Adipocyte (in vitro differentiated cells): ENCODE data around the gene CD164L2.
A peak's percentile ranks its signal among the peaks of the same experiment; 100 is the strongest.

ENCODE experiments used
- DNase-seq: peaks from one replicate; pipeline ENCODE4 v3.0.0-alpha.2; 2015; ENCODE audit warnings: low read depth
- H3K27me3 ChIP-seq: replicated peaks from 2 replicates; pipeline ENCODE4 v1.7.0; 2013; ENCODE audit warnings: mild to moderate bottlenecking, low read length, moderate library complexity; ENCODE audit not compliant: control insufficient read depth, insufficient read depth
- H3K36me3 ChIP-seq: 2 replicates; pipeline ENCODE4 v1.7.0; 2013; ENCODE audit warnings: low read length, mild to moderate bottlenecking, moderate library complexity; ENCODE audit not compliant: control insufficient read depth, insufficient read depth, severe bottlenecking
- H3K4me1 ChIP-seq: 2 replicates; pipeline ENCODE4 v1.7.0; 2013; ENCODE audit warnings: mild to moderate bottlenecking, low read length, moderate library complexity; ENCODE audit not compliant: control insufficient read depth, insufficient read depth
- H3K4me3 ChIP-seq: 2 replicates; pipeline ENCODE4 v1.7.0; 2013; ENCODE audit warnings: mild to moderate bottlenecking, low read length, moderate library complexity
- H3K9ac ChIP-seq: 2 replicates; pipeline ENCODE4 v1.7.0; 2013; ENCODE audit warnings: mild to moderate bottlenecking, low read length, moderate library complexity
- H3K9me3 ChIP-seq: 2 replicates; pipeline ENCODE4 v1.7.0; 2013; ENCODE audit warnings: mild to moderate bottlenecking, low read length, moderate library complexity; ENCODE audit not compliant: control insufficient read depth

Gene CD164L2

GRCh38 chr1:27358928-27359313, 24.2 kb downstream of the CD164L2 start:
- Histone ChIP-seq H3K27me3 (no peaks in the 10 kb centered on the region), H3K4me3 (no peak overlapping the region), H3K4me1 (no peaks in the 10 kb centered on the region), H3K9me3 (no peaks in the 10 kb centered on the region), H3K36me3 (peaks cover 80% of the 10 kb centered on the region), H3K9ac (no peak overlapping the region)
- DNase-seq = no peak

DNA sequence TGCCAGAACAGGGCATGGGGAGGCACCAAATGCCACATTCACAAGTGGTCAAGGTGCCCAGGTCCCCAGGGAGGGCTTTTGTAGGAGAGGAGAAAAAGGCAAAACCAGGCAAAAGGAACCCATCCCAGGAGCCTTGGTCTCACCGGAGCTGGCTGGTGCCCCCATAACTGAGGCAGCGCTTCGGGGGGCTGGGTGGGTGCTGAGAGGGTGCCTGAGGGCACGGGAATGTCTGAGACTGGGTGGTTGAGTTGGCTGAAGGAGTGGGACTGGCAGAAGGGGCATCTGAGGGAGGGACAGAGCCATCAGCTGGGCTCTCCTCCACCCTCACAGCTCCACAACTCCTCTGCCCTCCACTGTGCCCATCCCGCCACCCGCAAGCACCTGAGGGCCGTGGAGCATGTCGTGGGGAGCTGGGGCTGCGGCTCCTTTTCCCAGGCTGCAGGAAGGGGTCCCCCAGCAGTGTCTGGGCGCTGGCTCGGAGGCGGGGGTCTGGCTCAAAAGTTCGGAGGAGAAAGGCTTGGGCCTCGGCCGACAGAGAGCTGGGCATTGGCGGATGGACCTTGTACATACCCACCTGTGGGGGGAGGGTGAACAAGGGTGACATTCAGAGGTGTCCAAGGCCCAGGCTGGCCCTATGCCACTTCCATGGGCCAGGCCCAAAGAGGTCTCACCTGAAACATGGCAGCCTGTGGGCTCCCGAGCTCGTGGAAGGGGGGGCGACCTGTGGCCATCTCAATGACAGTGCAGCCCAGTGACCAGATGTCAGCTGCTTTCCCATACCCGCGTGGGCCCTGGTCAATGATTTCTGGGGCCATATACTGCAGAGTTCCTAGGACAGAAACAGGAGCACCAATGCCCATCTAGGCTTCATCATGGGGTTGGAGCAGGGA, 24.9 kb downstream of the CD164L2 start:
- Histone ChIP-seq H3K4me3 (no peak overlapping the region), H3K27me3 (no peaks in the 10 kb centered on the region), H3K36me3 (peaks cover 80% of the 10 kb centered on the region), H3K9ac (no peak overlapping the region), H3K9me3 (no peaks in the 10 kb centered on the region), H3K4me1 (no peaks in the 10 kb centered on the region)
- DNase-seq = no peak

GRCh38 chr1:27357281-27358037, 25.7 kb downstream of the CD164L2 start:
- no peak overlapping the region for H3K9ac ChIP-seq
- H3K27me3 ChIP-seq = no peaks in the 10 kb centered on the region
- peak; percentile 61 for DNase-seq
- no peaks in the 10 kb centered on the region for H3K4me1 ChIP-seq
- no peaks in the 10 kb centered on the region for H3K9me3 ChIP-seq
- H3K4me3 ChIP-seq = no peak overlapping the region
- H3K36me3 ChIP-seq = peaks cover 76% of the 10 kb centered on the region

DNA sequence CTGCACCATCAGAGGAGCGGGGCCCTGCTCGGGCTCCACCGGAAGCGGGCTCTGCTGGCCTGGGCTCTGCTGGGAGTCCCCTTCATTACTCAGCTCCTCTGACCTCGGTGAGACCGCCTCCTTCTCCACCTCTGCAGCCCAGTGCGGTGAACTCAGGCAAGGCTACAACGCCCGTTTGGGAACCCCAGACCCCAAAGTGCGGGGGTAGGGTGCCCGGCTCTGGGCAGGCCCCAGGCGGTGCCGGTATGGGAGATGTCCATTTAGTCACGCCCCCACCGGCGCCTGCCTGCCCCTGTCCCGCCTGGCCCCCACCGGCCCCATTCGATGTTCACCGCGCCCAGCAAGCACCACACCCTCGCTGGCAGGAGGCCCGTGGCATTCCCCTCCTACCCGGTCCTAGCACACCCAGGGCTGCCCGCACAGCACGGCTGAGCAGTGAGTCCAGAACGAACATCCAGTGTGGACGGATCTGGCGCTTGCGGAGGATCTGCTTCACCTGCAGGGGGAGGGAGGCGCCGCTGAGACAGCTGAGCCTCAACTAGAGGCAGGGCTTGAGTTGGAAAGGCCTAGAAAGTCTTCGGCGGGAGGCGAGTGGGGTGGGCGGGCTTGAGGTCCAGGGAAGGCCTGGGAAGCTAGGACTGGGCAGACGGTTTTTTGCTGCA, 26.4 kb downstream of the CD164L2 start:
- Histone ChIP-seq H3K27me3 (no peaks in the 10 kb centered on the region), H3K4me3 (no peak overlapping the region), H3K36me3 (peaks cover 69% of the 10 kb centered on the region), H3K9me3 (no peaks in the 10 kb centered on the region), H3K4me1 (no peaks in the 10 kb centered on the region), H3K9ac (no peak overlapping the region)
- DNase-seq = no peak

DNA sequence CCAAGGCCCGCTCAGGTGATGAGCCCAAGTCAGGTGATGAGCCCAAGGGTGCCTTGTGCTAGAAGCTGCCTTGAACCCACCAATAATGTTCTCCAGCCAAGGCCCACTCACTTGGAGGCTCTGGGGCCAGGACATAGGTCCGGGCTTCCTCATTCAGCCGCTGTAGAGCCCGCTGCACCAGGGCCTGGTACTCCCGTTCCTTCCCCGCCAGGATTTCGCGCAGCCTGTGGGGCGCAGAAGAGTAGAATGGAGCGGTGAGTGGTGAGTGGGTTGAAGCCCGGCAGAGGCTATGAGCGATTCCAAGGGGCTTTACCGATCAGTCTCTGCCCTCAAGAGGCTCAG, 26.9 kb downstream of the CD164L2 start:
- Histone ChIP-seq H3K9ac (no peak overlapping the region), H3K4me3 (no peak overlapping the region), H3K9me3 (no peaks in the 10 kb centered on the region), H3K36me3 (peaks cover 64% of the 10 kb centered on the region), H3K27me3 (no peaks in the 10 kb centered on the region), H3K4me1 (no peaks in the 10 kb centered on the region)
- DNase-seq = no peak

DNA sequence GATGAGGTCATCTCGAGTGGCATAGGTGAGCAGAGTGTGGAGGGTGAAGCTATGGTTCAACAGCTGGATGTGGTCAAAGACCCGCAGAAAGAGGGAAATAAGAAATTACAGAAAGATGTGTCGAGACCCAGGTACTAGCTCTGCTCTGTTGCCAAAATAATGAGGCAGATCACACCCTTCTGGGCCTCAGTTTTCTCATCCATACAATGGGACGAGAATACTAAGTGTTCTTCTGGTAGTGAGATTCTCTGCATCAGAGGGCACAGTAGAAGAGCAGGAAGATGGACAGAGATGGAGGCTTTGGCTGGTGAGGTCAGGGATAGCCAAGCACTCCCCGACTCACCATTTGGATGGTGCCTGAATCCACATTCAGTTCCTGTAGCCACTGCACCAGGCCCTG, 27.4 kb downstream of the CD164L2 start:
- Histone ChIP-seq H3K27me3 (no peaks in the 10 kb centered on the region), H3K9me3 (no peaks in the 10 kb centered on the region), H3K4me1 (no peaks in the 10 kb centered on the region), H3K9ac (no peak overlapping the region), H3K4me3 (no peak overlapping the region), H3K36me3 (peaks cover 58% of the 10 kb centered on the region)
- DNase-seq = no peak

DNA sequence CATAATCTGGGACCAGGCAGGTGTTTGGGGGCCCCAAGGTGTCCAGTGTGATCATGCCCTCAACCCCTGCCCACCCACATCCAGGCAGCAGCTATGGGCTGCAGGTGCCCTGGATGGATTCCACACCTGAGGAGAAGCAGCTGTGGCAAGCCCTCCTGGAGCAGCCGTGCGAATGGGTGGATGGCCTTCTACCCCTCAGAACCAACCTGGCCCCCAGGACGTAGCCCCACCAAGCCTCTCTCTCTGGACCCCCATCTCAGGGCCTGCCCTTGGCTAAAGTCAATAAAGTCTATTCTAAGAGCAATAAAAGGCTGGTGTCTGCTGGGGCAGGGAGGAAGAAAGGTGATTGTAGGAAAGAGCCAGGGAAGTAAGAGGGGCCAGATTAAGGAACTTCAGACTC, 29.5 kb downstream of the CD164L2 start:
- DNase-seq = no peak
- H3K9me3 ChIP-seq = no peaks in the 10 kb centered on the region
- no peak overlapping the region for H3K4me3 ChIP-seq
- H3K27me3 ChIP-seq = no peaks in the 10 kb centered on the region
- no peak overlapping the region for H3K9ac ChIP-seq
- peaks cover 41% of the 10 kb centered on the region for H3K36me3 ChIP-seq
- peaks cover 6% of the 10 kb centered on the region for H3K4me1 ChIP-seq

GRCh38 chr1:27353166-27353565, 30.0 kb downstream of the CD164L2 start:
- peaks cover 36% of the 10 kb centered on the region for H3K36me3 ChIP-seq
- H3K4me1 ChIP-seq = peaks cover 6% of the 10 kb centered on the region
- H3K9ac ChIP-seq = no peak overlapping the region
- no peaks in the 10 kb centered on the region for H3K27me3 ChIP-seq
- H3K9me3 ChIP-seq = no peaks in the 10 kb centered on the region
- DNase-seq = no peak
- H3K4me3 ChIP-seq = no peak overlapping the region

DNA sequence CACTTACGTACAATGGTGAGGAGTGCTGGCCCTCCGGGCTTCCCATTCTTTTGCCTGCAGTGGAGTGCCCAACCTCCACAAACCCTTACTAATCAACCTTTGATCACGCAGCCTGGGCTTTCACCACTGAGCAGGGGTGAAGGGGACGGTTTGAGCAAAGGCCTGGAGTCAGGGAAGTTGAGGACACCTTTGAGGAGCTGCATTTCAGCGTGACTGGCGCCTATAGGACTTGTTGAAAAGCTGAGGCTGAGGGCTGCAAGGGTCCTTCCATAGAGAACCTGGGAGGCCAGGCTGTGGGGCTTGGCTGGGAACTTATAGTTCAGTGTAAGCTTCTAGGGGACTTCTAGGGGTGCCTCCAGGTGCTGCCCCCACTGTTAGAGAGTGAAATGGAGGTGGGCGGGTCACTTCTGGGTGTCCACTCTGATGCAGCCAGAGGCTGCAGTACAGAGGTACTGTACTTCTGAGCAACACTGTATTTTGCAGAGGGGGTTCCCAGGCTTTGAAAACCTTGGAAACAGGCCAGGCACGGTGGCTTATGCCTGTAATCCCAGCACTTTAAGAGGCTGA, 31.5 kb downstream of the CD164L2 start:
- Histone ChIP-seq H3K4me1 (peaks cover 6% of the 10 kb centered on the region), H3K27me3 (no peaks in the 10 kb centered on the region), H3K9me3 (no peaks in the 10 kb centered on the region), H3K36me3 (peaks cover 29% of the 10 kb centered on the region), H3K9ac (no peak overlapping the region), H3K4me3 (no peak overlapping the region)
- DNase-seq = no peak

- no peak overlapping the region for H3K4me3 ChIP-seq
- H3K27me3 ChIP-seq = no peaks in the 10 kb centered on the region
- peaks cover 6% of the 10 kb centered on the region for H3K4me1 ChIP-seq
- no peak overlapping the region for H3K9ac ChIP-seq
- no peak for DNase-seq
- no peaks in the 10 kb centered on the region for H3K9me3 ChIP-seq
- H3K36me3 ChIP-seq = peaks cover 22% of the 10 kb centered on the region
Measured at GRCh38 chr1:27350663-27351540, 32.2 kb downstream of the CD164L2 start.
